H9 (cell line): ENCODE measurements around the gene VWA8. TPM values are rescaled to one million over a fixed set of nuclear protein-coding genes. Genes with fewer than 3 reads are reported as not detected.

Experiments used
- DNase-seq: peaks from one replicate; pipeline ENCODE4 v3.0.0-alpha.2; 2017
- H2AFZ ChIP-seq: one replicate; pipeline ENCODE4 v1.6.1; 2013; ENCODE audit warnings: mild to moderate bottlenecking, low read length, control low read depth, moderate library complexity
- H2AK5ac ChIP-seq: 2 replicates; pipeline ENCODE4 v1.6.1; 2013; ENCODE audit warnings: low read length, control low read depth, mixed read lengths; ENCODE audit not compliant: insufficient read length
- H2BK120ac ChIP-seq: one replicate; pipeline ENCODE4 v1.6.1; 2013; ENCODE audit warnings: low read depth, mild to moderate bottlenecking, low read length, control low read depth, inconsistent platforms; ENCODE audit not compliant: poor library complexity, severe bottlenecking
- H2BK12ac ChIP-seq: 2 replicates; pipeline ENCODE4 v1.6.1; 2013; ENCODE audit warnings: low read length, control low read depth, mixed read lengths, low read depth; ENCODE audit not compliant: insufficient read length
- H2BK15ac ChIP-seq: 2 replicates; pipeline ENCODE4 v1.6.1; 2013; ENCODE audit warnings: low read depth, low read length, control low read depth
- H2BK20ac ChIP-seq: one replicate; pipeline ENCODE4 v1.6.1; 2013; ENCODE audit warnings: low read depth, mild to moderate bottlenecking, low read length, control low read depth, inconsistent platforms; ENCODE audit not compliant: poor library complexity, severe bottlenecking
- H2BK5ac ChIP-seq: 2 replicates; pipeline ENCODE4 v1.6.1; 2013; ENCODE audit warnings: low read length, control low read depth, mixed read lengths; ENCODE audit not compliant: insufficient read length
- H3K14ac ChIP-seq: 2 replicates; pipeline ENCODE4 v1.6.1; 2013; ENCODE audit warnings: low read length, control low read depth; ENCODE audit not compliant: insufficient read depth
- H3K18ac ChIP-seq: 2 replicates; pipeline ENCODE4 v1.6.1; 2013; ENCODE audit warnings: low read depth, mild to moderate bottlenecking, mixed read lengths, low read length, control low read depth; ENCODE audit not compliant: insufficient read length
- H3K23ac ChIP-seq: 2 replicates; pipeline ENCODE4 v1.6.1; 2013; ENCODE audit warnings: low read length, control low read depth, mixed read lengths, low read depth; ENCODE audit not compliant: insufficient read length
- H3K23me2 ChIP-seq: 2 replicates; pipeline ENCODE4 v1.6.1; 2013; ENCODE audit warnings: low read depth, mild to moderate bottlenecking, mixed read lengths, low read length, control low read depth; ENCODE audit not compliant: insufficient read length, poor library complexity, severe bottlenecking
- H3K27ac ChIP-seq: 2 replicates; pipeline ENCODE4 v1.5.1; 2013; ENCODE audit warnings: low read length, control low read depth, mixed read lengths, low read depth; ENCODE audit not compliant: insufficient read length
- H3K27me3 ChIP-seq: 2 replicates; pipeline ENCODE4 v1.6.1; 2013; ENCODE audit warnings: low read length, control low read depth, inconsistent platforms; ENCODE audit not compliant: insufficient read depth
- H3K4ac ChIP-seq: 2 replicates; pipeline ENCODE4 v1.6.1; 2013; ENCODE audit warnings: low read depth, mild to moderate bottlenecking, control low read depth, inconsistent platforms, low read length, moderate library complexity
- H3K4me1 ChIP-seq: 2 replicates; pipeline ENCODE4 v1.6.1; 2013; ENCODE audit warnings: low read length, control low read depth, inconsistent platforms; ENCODE audit not compliant: insufficient read depth
- H3K4me2 ChIP-seq: 2 replicates; pipeline ENCODE4 v1.6.1; 2013; ENCODE audit warnings: low read length, control low read depth, mixed read lengths; ENCODE audit not compliant: insufficient read length, insufficient read depth
- H3K56ac ChIP-seq: 2 replicates; pipeline ENCODE4 v1.6.1; 2013; ENCODE audit warnings: low read depth, mild to moderate bottlenecking, mixed read lengths, low read length, control low read depth; ENCODE audit not compliant: insufficient read length
- H3K79me1 ChIP-seq: 2 replicates; pipeline ENCODE4 v1.6.1; 2013; ENCODE audit warnings: low read depth, mild to moderate bottlenecking, moderate library complexity, low read length, control low read depth, inconsistent platforms; ENCODE audit not compliant: insufficient read depth, poor library complexity, severe bottlenecking
- H3K79me2 ChIP-seq: 2 replicates; pipeline ENCODE4 v1.6.1; 2013; ENCODE audit warnings: low read length, control low read depth, inconsistent platforms; ENCODE audit not compliant: insufficient read depth
- H3K9ac ChIP-seq: 2 replicates; pipeline ENCODE4 v1.6.1; 2013; ENCODE audit warnings: low read length, control low read depth, mixed read lengths; ENCODE audit not compliant: insufficient read length; ENCODE audit errors: extremely low read depth
- H3K9me3 ChIP-seq: one replicate; pipeline ENCODE4 v1.6.1; 2013; ENCODE audit warnings: low read depth, low read length, inconsistent platforms; ENCODE audit not compliant: control insufficient read depth
- H3T11ph ChIP-seq: one replicate; pipeline ENCODE4 v1.6.1; 2013; ENCODE audit warnings: mild to moderate bottlenecking, low read length, control low read depth, inconsistent platforms
- H4K20me1 ChIP-seq: one replicate; pipeline ENCODE4 v1.6.1; 2013; ENCODE audit not compliant: control insufficient read depth, insufficient read length, insufficient read depth
- H4K5ac ChIP-seq: 2 replicates; pipeline ENCODE4 v1.6.1; 2013; ENCODE audit warnings: low read depth, mild to moderate bottlenecking, mixed read lengths, low read length, control low read depth; ENCODE audit not compliant: insufficient read length
- H4K8ac ChIP-seq: replicated peaks from 2 replicates; pipeline ENCODE4 v1.6.1; 2013; ENCODE audit warnings: low read length, control low read depth, mixed read lengths, low read depth; ENCODE audit not compliant: insufficient read length
- H4K91ac ChIP-seq: 2 replicates; pipeline ENCODE4 v1.6.1; 2013; ENCODE audit warnings: low read depth, mild to moderate bottlenecking, moderate library complexity, mixed read lengths, low read length, control low read depth; ENCODE audit not compliant: insufficient read length
- H3K27ac Mint-ChIP-seq, 3 experiments: 2 replicates in 2 of 3; 3 replicates in 1 of 3; pipeline ENCODE4 v1.8.0; 2020 to 2021; ENCODE audit warnings: mixed read lengths in 3 of 3, mild to moderate bottlenecking in 1 of 3, moderate library complexity in 1 of 3
- H3K27me3 Mint-ChIP-seq: 2 replicates; pipeline ENCODE4 v1.8.0; 2021; ENCODE audit warnings: low read depth, mild to moderate bottlenecking, moderate library complexity, mixed read lengths
- H3K36me3 Mint-ChIP-seq, 3 experiments: 2 replicates in 2 of 3; 3 replicates in 1 of 3; pipeline ENCODE4 v1.8.0; 2020 to 2021; ENCODE audit warnings: low read depth in 3 of 3, mixed read lengths in 3 of 3; ENCODE audit not compliant: insufficient read depth in 1 of 3
- H3K4me1 Mint-ChIP-seq, 2 experiments: 2 replicates each; pipeline ENCODE4 v1.8.0; 2020; ENCODE audit warnings: mixed read lengths in 2 of 2
- H3K4me3 Mint-ChIP-seq, 2 experiments: 2 replicates in 1 of 2; 3 replicates in 1 of 2; pipeline ENCODE4 v1.8.0; 2020 to 2021; ENCODE audit warnings: mild to moderate bottlenecking in 2 of 2, mixed read lengths in 2 of 2, moderate library complexity in 1 of 2
- H3K9me3 Mint-ChIP-seq, 2 experiments: 2 replicates in 1 of 2; 3 replicates in 1 of 2; pipeline ENCODE4 v1.8.0; 2020; ENCODE audit warnings: mild to moderate bottlenecking in 2 of 2, mixed read lengths in 2 of 2, moderate library complexity in 1 of 2
- WGBS: extraction: QIAGEN DNeasy Blood & Tissue Kit; methylation state at CpG from one replicate; pipeline ENCODE4 v1.1.7; 2013; ENCODE audit warnings: missing lambda C conversion rate, low lambda C conversion rate, mixed read lengths; ENCODE audit not compliant: insufficient read length; ENCODE audit errors: extremely low coverage; 5-methylcytosine and 5-hydroxymethylcytosine counted together
- total RNA-seq: library from RNA; stranded (reverse); gene quantifications from 2 replicates; pipeline ENCODE4 v1.2.1, GENCODE V29; 2021
- TF ChIP-seq, protein P1 (sequence below): fragments of 200-600 bp; sonication (generic); conservative IDR thresholded peaks from 3 replicates; pipeline ENCODE4 v1.8.0; 2021; ENCODE audit warnings: antibody characterized with exemption, mild to moderate bottlenecking

Gene VWA8
- total RNA-seq, 1 experiment from 2014 or later: 17.4 TPM

DNA sequence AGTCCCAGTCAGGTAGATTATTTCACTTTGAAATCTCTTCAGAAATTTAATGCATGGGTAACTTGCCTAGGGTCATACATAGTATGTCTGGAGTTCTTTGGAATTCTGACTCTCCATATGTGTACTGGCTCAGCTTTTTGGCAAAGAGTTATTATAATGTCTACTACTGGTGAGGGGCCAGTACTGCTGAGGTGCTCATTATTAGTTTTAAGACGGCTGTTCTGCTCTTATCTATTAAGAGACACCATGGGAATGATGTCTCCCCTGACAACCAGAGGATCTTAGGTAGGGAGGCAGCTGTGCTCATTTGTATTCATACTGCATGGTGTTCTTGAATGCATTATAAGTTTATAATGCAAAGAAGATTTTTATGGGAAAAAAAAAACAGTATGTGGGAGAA, 319.5 kb downstream of the VWA8 start:
- Histone ChIP-seq H3K18ac (no peak overlapping the region), H2BK15ac (no peak overlapping the region), H4K8ac (no peak overlapping the region), H3K79me2 (no peaks in the 10 kb centered on the region), H4K91ac (no peak overlapping the region), H3K9ac (no peak overlapping the region), H3K56ac (no peak overlapping the region), H3K27ac (no peak overlapping the region), H3K4me1 (no peaks in the 10 kb centered on the region), H4K20me1 (no peaks in the 10 kb centered on the region), H3K23me2 (no peaks in the 10 kb centered on the region), H3K4me2 (no peak overlapping the region), H2BK120ac (no peak overlapping the region), H3T11ph (no peak overlapping the region), H3K14ac (no peak overlapping the region), H3K9me3 (no peaks in the 10 kb centered on the region), H2BK12ac (no peak overlapping the region), H3K27me3 (no peaks in the 10 kb centered on the region), H3K4ac (no peak overlapping the region), H3K79me1 (no peaks in the 10 kb centered on the region), H2AFZ (no peak overlapping the region), H4K5ac (no peak overlapping the region), H2AK5ac (no peak overlapping the region), H2BK20ac (no peak overlapping the region), H3K23ac (no peak overlapping the region), H2BK5ac (no peak overlapping the region)
- H3K27ac Mint-ChIP-seq: no peak overlapping the region
- H3K4me1 Mint-ChIP-seq: peaks cover 5 to 6% of the 10 kb centered on the region in 2 experiments; a peak in 3 of 4 replicates
- no peaks in the 10 kb centered on the region for H3K9me3 Mint-ChIP-seq
- H3K36me3 Mint-ChIP-seq: no peaks in the 10 kb centered on the region
- TF ChIP-seq, protein P1, sequence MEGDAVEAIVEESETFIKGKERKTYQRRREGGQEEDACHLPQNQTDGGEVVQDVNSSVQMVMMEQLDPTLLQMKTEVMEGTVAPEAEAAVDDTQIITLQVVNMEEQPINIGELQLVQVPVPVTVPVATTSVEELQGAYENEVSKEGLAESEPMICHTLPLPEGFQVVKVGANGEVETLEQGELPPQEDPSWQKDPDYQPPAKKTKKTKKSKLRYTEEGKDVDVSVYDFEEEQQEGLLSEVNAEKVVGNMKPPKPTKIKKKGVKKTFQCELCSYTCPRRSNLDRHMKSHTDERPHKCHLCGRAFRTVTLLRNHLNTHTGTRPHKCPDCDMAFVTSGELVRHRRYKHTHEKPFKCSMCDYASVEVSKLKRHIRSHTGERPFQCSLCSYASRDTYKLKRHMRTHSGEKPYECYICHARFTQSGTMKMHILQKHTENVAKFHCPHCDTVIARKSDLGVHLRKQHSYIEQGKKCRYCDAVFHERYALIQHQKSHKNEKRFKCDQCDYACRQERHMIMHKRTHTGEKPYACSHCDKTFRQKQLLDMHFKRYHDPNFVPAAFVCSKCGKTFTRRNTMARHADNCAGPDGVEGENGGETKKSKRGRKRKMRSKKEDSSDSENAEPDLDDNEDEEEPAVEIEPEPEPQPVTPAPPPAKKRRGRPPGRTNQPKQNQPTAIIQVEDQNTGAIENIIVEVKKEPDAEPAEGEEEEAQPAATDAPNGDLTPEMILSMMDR: no peak
- H3K4me3 Mint-ChIP-seq: no peak overlapping the region
- no peak for DNase-seq
- H3K27me3 Mint-ChIP-seq: no peaks in the 10 kb centered on the region
- WGBS: no CpG with 5 or more reads among the region's 1 CpG
